AG20443 (cell line): ENCODE results near the gene TUT4.
A peak's percentile ranks its signal among the peaks of the same experiment; 100 is the strongest.

Experiments
- DNase-seq: peaks from one replicate; pipeline ENCODE4 v3.0.0; 2012; ENCODE audit warnings: low spot score, mixed read lengths

The TUT4 gene

DNA sequence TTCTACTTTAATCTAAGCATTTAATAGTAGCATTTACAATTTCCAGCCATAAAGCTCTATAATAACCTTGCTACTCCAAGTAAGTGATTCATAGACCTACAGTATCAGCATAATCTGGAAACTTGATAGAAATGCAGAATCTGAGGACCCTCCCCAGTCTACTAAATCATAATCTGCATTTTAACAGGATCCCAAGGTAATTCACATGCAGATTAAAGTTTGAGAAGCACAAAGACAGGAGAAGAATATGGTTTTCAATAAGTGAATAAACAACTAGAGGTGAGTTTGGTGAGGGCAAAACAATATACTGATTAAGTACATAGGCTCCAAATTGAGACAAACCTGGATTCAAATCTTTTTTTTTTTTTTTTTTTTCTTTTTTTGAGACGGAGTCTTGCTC is 91.1 kb downstream of the TUT4 start:
- no peak for DNase-seq

- peak; percentile 24 for DNase-seq
Observed at GRCh38 chr1:52460694-52461093, 92.2 kb downstream of the TUT4 start.

GRCh38 chr1:52455686-52456085 is 97.2 kb downstream of the TUT4 start:
- no peak for DNase-seq

GRCh38 chr1:52454779-52455178 is 98.1 kb downstream of the TUT4 start:
- no peak for DNase-seq

DNA sequence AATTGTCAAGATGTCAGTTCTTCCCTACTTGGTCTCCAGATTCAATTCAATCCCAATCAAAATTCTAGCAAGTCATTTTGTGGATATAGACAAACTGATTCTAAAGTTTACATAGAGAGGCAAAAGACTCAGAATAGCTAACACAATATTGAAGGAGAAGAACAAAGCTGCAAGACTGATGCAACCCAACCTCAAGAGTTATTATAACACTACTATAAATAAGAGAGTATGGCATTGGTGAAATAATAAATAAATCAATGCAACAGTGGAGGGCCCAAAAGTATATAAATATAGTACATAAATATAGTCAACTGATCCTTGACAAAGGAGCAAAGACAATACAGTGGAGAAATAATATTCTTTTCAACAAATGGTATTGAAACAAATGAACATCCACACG is 98.8 kb downstream of the TUT4 start:
- no peak for DNase-seq

GRCh38 chr1:52444463-52444862 is 108.4 kb downstream of the TUT4 start:
- no peak for DNase-seq

DNA sequence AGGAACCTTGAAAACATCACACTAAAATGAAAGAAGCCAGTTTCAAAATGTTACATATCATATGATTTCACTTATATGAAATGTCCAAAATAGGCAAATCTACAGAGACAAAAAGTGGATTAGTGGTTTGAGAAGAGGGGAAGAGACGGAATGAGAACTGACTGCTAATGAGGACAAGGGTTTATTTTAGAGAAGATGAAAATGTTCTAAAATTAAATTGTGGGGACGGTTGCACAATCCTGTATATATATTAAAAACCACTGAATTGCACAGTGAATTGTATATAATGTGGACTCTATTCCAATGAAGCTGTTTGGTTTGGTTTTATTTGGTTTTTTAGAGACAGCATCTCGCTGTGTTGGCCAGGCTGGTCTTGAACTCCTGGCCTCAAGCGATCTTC is 112.9 kb downstream of the TUT4 start:
- no peak for DNase-seq

DNA sequence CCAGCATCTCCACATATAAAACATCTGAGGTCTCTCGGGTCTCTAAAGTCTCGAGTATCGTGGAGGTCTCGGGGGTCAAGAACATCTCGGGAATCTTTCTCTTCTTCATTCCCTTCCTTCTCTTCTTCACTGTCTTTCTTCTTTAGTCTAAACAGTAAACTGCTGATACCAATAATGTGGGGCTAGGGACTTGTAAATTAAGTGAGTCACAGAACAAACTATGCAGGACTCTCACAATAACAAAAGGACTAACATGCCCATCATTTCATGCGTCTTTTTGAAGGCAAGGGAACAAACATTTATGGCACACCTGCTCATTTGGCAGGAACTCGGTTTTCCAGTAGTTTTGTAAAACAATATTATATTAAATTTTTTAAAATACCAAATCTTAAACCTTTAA is 116.1 kb downstream of the TUT4 start:
- DNase-seq: no peak

DNA sequence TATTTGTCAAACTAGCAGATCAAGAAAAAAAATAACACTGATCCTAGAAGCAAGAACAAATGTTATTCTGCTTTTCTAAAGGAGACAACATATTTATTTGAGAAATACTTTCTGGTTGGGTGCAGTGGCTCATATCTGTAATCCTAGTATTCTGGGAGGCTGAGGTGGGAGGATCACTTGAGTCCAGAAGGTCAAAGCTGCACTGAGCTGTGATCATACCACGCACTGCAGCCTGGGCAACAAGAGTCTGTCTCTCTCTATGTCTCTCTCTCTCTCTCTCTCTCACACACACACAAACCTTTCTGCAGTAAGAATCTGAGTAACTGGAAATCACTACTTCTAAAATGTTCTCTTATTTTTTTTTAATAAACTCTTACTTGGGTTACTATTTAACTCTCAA is 117.2 kb downstream of the TUT4 start:
- DNase-seq: no peak

DNA sequence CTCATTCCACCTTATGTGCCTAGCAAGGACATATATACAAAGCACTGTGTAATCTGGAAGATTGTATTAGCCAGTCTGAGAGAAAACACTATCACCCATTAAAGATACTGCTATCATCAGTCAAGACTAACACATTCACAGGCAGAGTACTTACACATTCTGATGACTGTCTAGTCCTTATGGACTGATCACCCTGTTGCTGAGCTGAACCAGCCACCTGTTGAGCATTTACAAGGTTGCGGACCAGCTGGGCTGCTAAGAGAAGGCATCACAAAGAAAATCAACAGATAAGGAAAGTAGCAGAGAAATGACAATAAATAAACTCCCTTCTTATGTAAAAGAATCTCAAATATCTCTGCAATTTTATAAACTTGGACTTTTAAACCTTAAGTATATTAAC is 117.7 kb downstream of the TUT4 start:
- no peak for DNase-seq

DNA sequence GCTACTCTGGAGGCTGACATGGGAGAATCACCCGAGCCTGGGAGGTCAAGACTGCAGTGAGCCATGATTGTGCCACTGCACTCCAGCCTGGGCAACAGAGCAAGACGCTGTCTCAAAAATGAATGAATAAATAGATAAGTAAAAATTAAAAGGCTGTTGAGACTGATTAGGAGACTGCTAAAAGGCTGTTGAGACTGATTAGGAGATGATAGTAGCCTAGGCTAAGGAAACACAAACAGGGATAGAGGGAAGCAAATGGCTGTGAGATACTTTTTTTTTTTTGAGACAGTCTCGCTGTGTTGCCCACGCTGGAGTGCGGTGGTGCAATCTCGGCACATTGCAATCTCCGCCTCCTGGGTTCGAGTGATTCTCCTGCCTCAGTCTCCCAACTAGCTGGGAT is 120.1 kb downstream of the TUT4 start:
- DNase-seq: no peak

- no peak for DNase-seq
Observed at GRCh38 chr1:52427152-52427551, 125.7 kb downstream of the TUT4 start.

GRCh38 chr1:52426371-52426770 is 126.5 kb downstream of the TUT4 start:
- DNase-seq: peak; percentile 10

DNA sequence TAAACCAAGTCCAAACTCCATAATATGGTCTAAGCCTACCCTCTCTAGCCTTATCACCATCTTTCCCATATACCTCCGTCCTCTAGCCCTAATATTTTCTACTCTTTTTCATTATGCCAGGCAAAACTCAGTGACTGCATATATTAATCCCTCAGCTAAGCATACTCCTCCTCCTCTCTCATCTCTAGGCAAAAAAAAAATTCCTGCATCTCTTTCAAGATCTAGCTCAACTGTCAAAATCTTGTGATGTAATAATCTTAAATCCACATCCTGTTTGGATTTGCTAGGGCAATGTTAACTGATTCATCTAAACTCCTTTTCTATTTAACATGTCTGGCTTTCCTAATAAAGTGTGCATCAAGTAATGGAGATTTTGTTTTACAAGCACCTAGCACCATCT is 128.1 kb downstream of the TUT4 start:
- no peak for DNase-seq

DNA sequence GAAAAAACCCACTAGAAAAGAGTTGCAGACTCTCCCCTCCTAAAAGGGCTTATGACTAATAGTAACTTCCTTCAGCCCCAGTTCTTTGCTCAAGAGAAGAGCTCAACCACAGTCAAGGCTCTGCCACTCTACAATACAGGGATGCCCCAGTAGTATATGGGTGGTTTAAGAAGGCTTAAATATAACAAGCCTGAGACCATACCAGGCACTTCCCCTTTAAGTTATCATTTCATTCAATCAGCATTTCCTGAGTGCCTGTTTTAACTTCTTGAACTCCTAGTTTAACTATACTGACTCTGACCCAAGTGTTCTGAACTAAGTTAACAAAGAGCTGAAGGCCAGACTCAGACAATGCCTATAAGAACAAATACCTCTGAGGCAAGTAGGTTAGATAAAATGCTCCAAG is 128.7 kb downstream of the TUT4 start:
- DNase-seq: no peak

GRCh38 chr1:52423771-52424170 is 129.1 kb downstream of the TUT4 start:
- DNase-seq: no peak

- no peak for DNase-seq
Observed at GRCh38 chr1:52423055-52423454, 129.8 kb downstream of the TUT4 start.

GRCh38 chr1:52420713-52421112 is 132.2 kb downstream of the TUT4 start:
- no peak for DNase-seq

- DNase-seq: no peak
Observed at GRCh38 chr1:52416811-52417210, 136.1 kb downstream of the TUT4 start.

DNA sequence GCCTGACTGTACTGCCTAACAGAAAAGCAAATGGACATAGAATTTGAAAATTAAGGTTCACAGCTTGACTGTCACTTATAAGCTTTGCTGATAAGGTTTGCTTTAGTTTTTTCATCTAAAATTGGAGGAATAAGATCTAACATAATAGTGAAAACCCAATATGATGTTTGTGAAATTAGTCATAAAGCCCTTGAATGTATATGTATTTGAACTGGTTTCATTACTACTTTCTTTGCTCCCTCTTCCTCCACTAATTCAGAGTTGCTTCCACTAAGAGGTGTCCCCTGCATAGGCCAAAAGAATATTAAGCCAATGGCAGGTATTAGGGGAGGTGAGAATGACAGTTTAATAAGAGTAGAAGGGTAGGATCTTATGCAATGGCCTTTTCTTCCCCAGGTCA is 137.9 kb downstream of the TUT4 start:
- DNase-seq: no peak

DNA sequence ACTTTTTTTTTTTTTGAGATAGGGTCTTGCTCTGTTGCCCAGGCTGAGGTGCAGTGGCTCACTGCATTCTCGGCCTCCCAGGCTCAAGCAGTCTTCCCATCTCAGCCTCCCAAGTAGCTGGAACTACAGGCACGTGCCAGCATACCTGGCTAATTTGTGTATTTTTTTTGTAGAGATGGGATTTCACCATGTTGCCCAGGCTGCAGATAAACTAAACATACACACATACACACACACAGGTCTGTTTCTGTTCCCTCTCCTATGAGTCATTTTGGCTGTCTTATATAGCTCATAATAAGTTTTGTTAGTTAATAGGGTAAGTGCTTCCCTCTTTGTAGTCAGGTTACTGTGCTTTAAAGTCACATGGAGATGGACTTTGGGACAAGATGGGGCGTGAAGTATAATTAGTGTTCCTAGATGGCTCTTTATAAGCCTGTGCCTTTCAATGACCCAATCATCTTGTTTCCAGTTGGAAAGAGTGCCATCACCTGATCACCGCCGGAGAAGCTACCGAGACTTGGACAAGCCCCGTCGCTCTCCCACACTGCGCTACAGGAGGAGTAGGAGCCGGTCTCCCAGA is 139.4 kb downstream of the TUT4 start:
- no peak for DNase-seq

DNA sequence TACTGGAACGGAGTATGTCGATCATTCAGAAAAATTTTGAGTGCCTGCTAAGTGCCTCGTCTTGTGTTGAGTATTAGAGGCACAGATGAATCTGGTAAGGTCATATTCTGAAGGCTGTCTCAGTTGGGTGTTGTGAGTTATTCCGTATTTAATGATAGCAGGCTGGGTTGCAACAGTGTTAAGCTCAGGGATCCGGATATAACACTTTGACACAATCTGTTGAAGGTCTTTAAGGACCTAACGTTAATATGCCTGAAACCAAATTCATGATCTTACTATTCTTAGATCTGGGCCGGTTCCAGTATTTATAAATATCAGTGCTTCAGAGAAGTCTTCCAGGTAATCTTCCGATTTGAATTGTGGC is 147.9 kb downstream of the TUT4 start:
- DNase-seq: no peak

- peak; percentile 99 for DNase-seq
Observed at GRCh38 chr1:52404116-52404974, 148.5 kb downstream of the TUT4 start, which contains the start of the genes ORC1 and PRPF38A. TSS of gene ORC1 (minus strand) at chr1:52404423. CDS start at chr1:52402223, 2,200 bp downstream. TSS of gene PRPF38A (plus strand) at chr1:52404602. CDS start at chr1:52404750, 148 bp downstream.
